ENCODE measurements around the gene PYGO2. TPM values are rescaled to one million over a fixed set of nuclear protein-coding genes. Genes with fewer than 3 reads are reported as not detected.

Gene PYGO2
- total RNA-seq, 2 experiments from 2014 or later = 21.2 to 21.8 TPM

GRCh38 chr1:154952664-154953063 lies 8.9 kb downstream of the PYGO2 start:
- peaks cover 74% of the 10 kb centered on the region for H3K4me1 Mint-ChIP-seq (ENCODE audit: low read depth)
- CTCF ChIA-PET = interaction anchor here (0.7 to 6.7 kb wide), 9 partner anchors 9 to 283 kb away, joined by 3 to 49 read pairs (median 7); partner anchors contain the start of genes EFNA4, FLAD1, PMVK and PYGO2
- no peaks in the 10 kb centered on the region for H3K27me3 Mint-ChIP-seq
- H3K4me3 Mint-ChIP-seq = peak overlapping the region; percentile 66
- TF ChIP-seq CTCF (IDR thresholded peaks at IDR 0.05) = no peak
- peak overlapping the region; percentile 97 for H3K27ac Mint-ChIP-seq
- intact Hi-C loops (cut with micrococcal nuclease) = no loop called here
- ATAC-seq = no peak
- no peak for DNase-seq
- H3K9me3 Mint-ChIP-seq = no peaks in the 10 kb centered on the region
- peaks cover 5% of the 10 kb centered on the region for H3K36me3 Mint-ChIP-seq (ENCODE audit: low read depth)
- POLR2A ChIA-PET = interaction anchor here (0.7 to 1.9 kb wide), 7 partner anchors 9 to 58 kb away, joined by 3 to 13 read pairs (median 4); partner anchors contain the start of genes CKS1B, FLAD1 and PYGO2

DNA sequence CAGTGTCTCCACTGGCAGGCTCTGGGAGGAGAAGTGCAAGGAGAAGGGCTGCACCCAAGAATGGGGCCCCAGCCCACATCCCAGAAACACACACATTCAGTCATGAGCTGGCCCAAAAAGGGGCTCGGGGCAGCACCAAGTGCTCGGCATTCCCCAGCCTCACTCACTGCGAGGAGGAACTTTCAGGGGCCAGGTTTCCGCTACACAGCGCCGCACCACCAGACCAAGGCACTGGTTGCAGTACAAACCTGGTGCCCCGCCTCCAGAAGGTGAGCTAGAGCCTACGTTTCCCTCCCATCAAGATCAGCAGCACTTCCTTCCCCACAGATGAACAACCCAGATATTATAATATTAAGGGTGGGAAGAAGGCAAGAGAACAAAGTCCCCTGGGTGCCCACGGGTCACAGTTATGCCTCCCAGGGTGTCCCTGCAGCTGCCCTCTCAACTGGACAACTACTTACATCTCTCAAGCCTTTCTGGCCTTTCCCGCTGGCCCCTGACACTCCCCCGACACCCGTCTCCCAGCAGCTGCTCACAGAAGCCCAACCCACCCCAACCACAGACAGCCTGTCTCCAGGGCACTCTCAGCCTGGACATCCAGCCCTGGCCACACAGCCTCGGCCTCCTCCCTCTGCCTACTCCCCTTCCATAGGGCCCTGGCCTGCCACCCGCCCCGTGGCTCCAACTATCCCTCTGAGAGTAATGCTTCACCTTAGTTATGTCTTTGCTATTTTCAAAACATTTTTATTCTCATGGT lies 9.5 kb downstream of the PYGO2 start:
- TF ChIP-seq CTCF (IDR thresholded peaks at IDR 0.05) = no peak
- Mint-ChIP-seq H3K4me3 (peak overlapping the region; percentile 66), H3K27ac (peak overlapping the region; percentile 97), H3K27me3 (no peaks in the 10 kb centered on the region), H3K4me1 (ENCODE audit: low read depth) (peaks cover 71% of the 10 kb centered on the region), H3K36me3 (ENCODE audit: low read depth) (peaks cover 5% of the 10 kb centered on the region), H3K9me3 (no peaks in the 10 kb centered on the region)
- intact Hi-C loops (cut with micrococcal nuclease) = no loop called here
- POLR2A ChIA-PET = interaction anchor here (0.6 to 1.9 kb wide), 11 partner anchors 10 to 1029 kb away, joined by 3 to 13 read pairs (median 3); partner anchors contain the start of genes CKS1B, FLAD1 and PYGO2
- ATAC-seq (peak; percentile 57), DNase-seq (peak; percentile 82)
- CTCF ChIA-PET = interaction anchor here (0.7 to 6.7 kb wide), 10 partner anchors 9 to 283 kb away, joined by 3 to 49 read pairs (median 6); partner anchors contain the start of genes EFNA4, FLAD1, PMVK and PYGO2

DNA sequence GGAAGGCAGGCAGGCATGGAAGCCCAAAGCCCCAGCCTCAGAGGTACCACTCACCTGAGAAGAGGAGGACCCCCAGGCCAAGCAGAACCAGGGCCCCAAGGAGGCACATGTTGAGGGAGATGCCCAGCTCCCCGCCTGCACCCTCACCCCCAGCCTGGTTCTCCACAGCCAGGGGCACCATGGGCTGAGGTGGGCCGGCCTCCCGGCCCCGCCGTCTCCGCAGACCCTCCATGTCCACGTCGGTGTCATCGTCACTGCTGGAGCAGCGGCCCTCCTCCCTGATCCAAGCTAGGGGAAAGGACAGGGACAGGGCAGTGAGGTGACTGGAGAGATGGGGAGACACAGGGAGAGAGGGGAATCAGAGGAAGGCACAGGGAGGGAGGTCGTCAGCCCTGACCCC lies 13.5 kb downstream of the PYGO2 start:
- peaks cover 45% of the 10 kb centered on the region for H3K4me1 Mint-ChIP-seq (ENCODE audit: low read depth)
- intact Hi-C loops (cut with micrococcal nuclease) = no loop called here
- no peaks in the 10 kb centered on the region for H3K27me3 Mint-ChIP-seq
- CTCF ChIA-PET = interaction anchor here (1.0 to 1.4 kb wide), 3 partner anchors 51 to 469 kb away, joined by 3 to 5 read pairs (median 3); no protein-coding TSS in a partner anchor
- no peak for TF ChIP-seq CTCF (IDR thresholded peaks at IDR 0.05)
- H3K36me3 Mint-ChIP-seq (ENCODE audit: low read depth) = peaks cover 5% of the 10 kb centered on the region
- H3K4me3 Mint-ChIP-seq = no peak overlapping the region
- DNase-seq = no peak
- H3K27ac Mint-ChIP-seq = peak overlapping the region; percentile 49
- no peaks in the 10 kb centered on the region for H3K9me3 Mint-ChIP-seq
- POLR2A ChIA-PET = interaction anchor here (0.9 to 2.0 kb wide), 2 partner anchors 8 to 11 kb away, joined by 3 to 6 read pairs; partner anchors contain the start of gene PMVK
- no peak for ATAC-seq

DNA sequence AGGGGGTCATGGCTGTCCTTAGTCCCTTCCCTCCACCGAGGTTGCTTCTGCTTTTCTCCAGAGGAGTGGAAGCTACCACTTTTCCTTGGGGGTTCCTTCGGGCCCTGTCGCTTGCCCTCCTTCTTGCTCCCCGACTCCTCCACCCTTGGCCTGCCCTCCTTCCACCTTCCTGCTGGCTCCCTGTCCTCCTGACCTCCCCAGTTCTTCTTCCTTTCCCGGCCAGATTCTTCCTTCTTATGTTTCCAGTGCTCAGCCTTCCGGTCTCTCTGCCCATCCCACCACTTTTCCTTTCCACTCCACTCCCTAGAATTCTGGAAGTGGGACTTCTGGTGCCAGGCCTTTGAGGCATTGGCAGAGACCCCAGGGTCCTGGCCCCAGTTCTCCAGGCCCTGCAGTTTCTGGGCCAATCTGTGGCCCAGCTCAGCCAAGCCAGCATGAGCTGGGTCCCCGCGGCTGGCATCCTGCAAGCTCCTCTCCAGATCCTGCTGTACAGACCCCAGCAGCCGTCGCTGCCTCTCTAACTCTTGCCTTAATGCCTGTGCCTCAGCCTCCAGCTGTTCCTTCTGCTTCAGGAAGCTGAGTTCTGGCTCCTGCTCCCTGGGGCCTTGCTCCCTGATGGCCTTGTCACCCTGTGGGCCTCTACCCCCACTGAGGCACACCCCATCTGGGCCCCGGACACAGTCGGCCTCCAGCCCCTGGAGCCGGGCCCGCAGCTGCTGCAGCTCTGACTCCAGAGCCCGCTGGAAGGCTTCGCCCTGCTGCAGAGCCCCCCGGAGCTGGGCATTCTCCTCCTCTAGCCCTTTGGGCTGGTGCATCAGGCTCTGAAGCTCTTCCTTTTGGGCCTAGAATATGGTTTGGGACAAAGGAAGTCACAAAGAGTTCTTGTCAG lies 15.4 kb downstream of the PYGO2 start:
- CTCF ChIA-PET = interaction anchor here (0.7 to 1.4 kb wide), 5 partner anchors 40 to 387 kb away, joined by 3 to 5 read pairs (median 3); no protein-coding TSS in a partner anchor
- Mint-ChIP-seq H3K4me1 (ENCODE audit: low read depth) (peaks cover 46% of the 10 kb centered on the region), H3K27ac (no peak overlapping the region), H3K9me3 (no peaks in the 10 kb centered on the region), H3K36me3 (ENCODE audit: low read depth) (peaks cover 5% of the 10 kb centered on the region), H3K4me3 (no peak overlapping the region), H3K27me3 (no peaks in the 10 kb centered on the region)
- POLR2A ChIA-PET = interaction anchor here (0.5 to 2.5 kb wide), 4 partner anchors 9 to 187 kb away, joined by 3 to 10 read pairs (median 6); partner anchors contain the start of genes FLAD1, PMVK and PYGO2
- no peak for ATAC-seq
- TF ChIP-seq CTCF (IDR thresholded peaks at IDR 0.05) = no peak
- intact Hi-C loops (cut with micrococcal nuclease) = no loop called here
- no peak for DNase-seq
